Liver (tissue), 9 donors: ENCODE measurements around the gene IL1RL1. TPM values are rescaled to one million over a fixed set of nuclear protein-coding genes. Genes with fewer than 3 reads are reported as not detected.

Source experiments
- DNase-seq: peaks from one replicate; pipeline ENCODE4 v3.0.0-alpha.2; 2017; ENCODE audit warnings: low spot score
- H3K27ac ChIP-seq, 2 donors: one replicate each; pipeline ENCODE4 v1.7.0; 2013; ENCODE audit warnings: inconsistent platforms in 2 of 2, low read length in 2 of 2, control low read depth in 1 of 2, low read depth in 1 of 2, mild to moderate bottlenecking in 1 of 2
- H3K27me3 ChIP-seq, 4 donors: one replicate each; pipeline versions ENCODE4 v1.6.1 to v1.7.0; 2013; ENCODE audit warnings: low read length in 3 of 4, inconsistent platforms in 1 of 4, mild to moderate bottlenecking in 1 of 4, moderate library complexity in 1 of 4; ENCODE audit not compliant: control insufficient read depth in 4 of 4, insufficient read depth in 4 of 4
- H3K36me3 ChIP-seq, 4 donors: one replicate each; pipeline versions ENCODE4 v1.6.1 to v1.7.0; 2013; ENCODE audit warnings: low read length in 3 of 4, mild to moderate bottlenecking in 3 of 4, low read depth in 1 of 4, moderate library complexity in 1 of 4; ENCODE audit not compliant: control insufficient read depth in 4 of 4, insufficient read depth in 3 of 4
- H3K4me1 ChIP-seq, 4 donors: one replicate each; pipeline versions ENCODE4 v1.6.1 to v1.7.0; 2013; ENCODE audit warnings: low read length in 3 of 4, mild to moderate bottlenecking in 3 of 4, moderate library complexity in 1 of 4; ENCODE audit not compliant: control insufficient read depth in 4 of 4, insufficient read depth in 4 of 4
- H3K4me3 ChIP-seq, 3 donors: one replicate each; pipeline versions ENCODE4 v1.6.1 to v1.7.0; 2013; ENCODE audit warnings: low read length in 3 of 3, control low read depth in 1 of 3, low read depth in 1 of 3, mild to moderate bottlenecking in 1 of 3
- H3K9ac ChIP-seq, 2 donors: one replicate each; pipeline ENCODE4 v1.7.0; 2013; ENCODE audit warnings: low read length in 2 of 2, mild to moderate bottlenecking in 2 of 2, moderate library complexity in 2 of 2, control low read depth in 1 of 2, low read depth in 1 of 2
- H3K9me3 ChIP-seq, 4 donors: one replicate each; pipeline versions ENCODE4 v1.6.1 to v1.7.0; 2013; ENCODE audit warnings: low read length in 3 of 4; ENCODE audit not compliant: control insufficient read depth in 4 of 4
- CTCF ChIP-seq: fragments of 150-350 bp; IDR thresholded peaks from 2 replicates; pipeline ENCODE4 v1.5.1; 2017; ENCODE audit warnings: improper control_type of control experiment, low read depth, low read length; ENCODE audit not compliant: missing input control
- EGR1 ChIP-seq, 2 donors: IDR thresholded peaks; 2 replicates each; pipeline ENCODE4 v1.6.1; 2016 to 2018; ENCODE audit warnings: antibody characterized with exemption in 2 of 2, low read depth in 2 of 2
- FOXA2 ChIP-seq: IDR thresholded peaks from 2 replicates; pipeline ENCODE4 v1.6.1; 2016; ENCODE audit warnings: antibody characterized with exemption
- GABPA ChIP-seq, 2 donors: IDR thresholded peaks in 1 of 2; conservative IDR thresholded peaks in 1 of 2; 2 replicates each; pipeline ENCODE4 v1.6.1; 2016; ENCODE audit warnings: antibody characterized with exemption in 2 of 2, mild to moderate bottlenecking in 1 of 2, moderate library complexity in 1 of 2
- HNF4A ChIP-seq, 2 donors: conservative IDR thresholded peaks; 2 replicates each; pipeline ENCODE4 v1.6.1; 2016; ENCODE audit warnings: antibody characterized with exemption in 2 of 2, mild to moderate bottlenecking in 2 of 2
- HNF4G ChIP-seq: IDR thresholded peaks from 2 replicates; pipeline ENCODE4 v1.6.1; 2016; ENCODE audit warnings: antibody characterized with exemption
- JUND ChIP-seq, 2 donors: IDR thresholded peaks; 2 replicates each; pipeline ENCODE4 v1.6.1; 2016; ENCODE audit warnings: antibody characterized with exemption in 2 of 2
- MAX ChIP-seq: IDR thresholded peaks from 2 replicates; pipeline ENCODE4 v1.6.1; 2016; ENCODE audit warnings: antibody characterized with exemption
- NR2F2 ChIP-seq: IDR thresholded peaks from 2 replicates; pipeline ENCODE4 v1.6.1; 2016; ENCODE audit warnings: antibody characterized with exemption
- REST ChIP-seq: IDR thresholded peaks from 2 replicates; pipeline ENCODE4 v1.6.1; 2016; ENCODE audit warnings: antibody characterized with exemption, mild to moderate bottlenecking
- RXRA ChIP-seq, 2 donors: IDR thresholded peaks; 2 replicates each; pipeline ENCODE4 v1.6.1; 2017 to 2018; ENCODE audit warnings: antibody characterized with exemption in 2 of 2, mild to moderate bottlenecking in 1 of 2
- YY1 ChIP-seq: IDR thresholded peaks from 2 replicates; pipeline ENCODE4 v1.6.1; 2016; ENCODE audit warnings: antibody characterized with exemption, mild to moderate bottlenecking
- ZBTB33 ChIP-seq: IDR thresholded peaks from 2 replicates; pipeline ENCODE4 v1.6.1; 2016; ENCODE audit warnings: antibody characterized with exemption
- polyA plus RNA-seq, 2 donors: library from polyadenylated mRNA; stranded (reverse) in 1 of 2; unstranded in 1 of 2; fragments of 200-250 nt in 1 of 2; fragments of >200 nt in 1 of 2; fragmentation: Nextera tagmentation in 1 of 2; extraction: Ambion mirVana in 1 of 2; gene quantifications; one replicate each; pipeline versions ENCODE4 v1.2.1 to v1.2.3, GENCODE V29; 2013 to 2015
- total RNA-seq, 2 donors: library from RNA; depleted of rRNA; stranded (reverse); fragments of >200 nt; gene quantifications; one replicate each; pipeline ENCODE4 v1.2.3, GENCODE V29; 2014
- donor health status: healthy.
- donor health status: healthy.
- donor health status: healthy.
- donor health status: healthy.
- donor health status: healthy.

Gene IL1RL1
- total and polyA plus RNA-seq, 4 donors: 0.75 to 6.2 (median 3.2) TPM

GRCh38 chr2:102401456-102401855 is 90.1 kb downstream of the IL1RL1 start:
- Histone ChIP-seq H3K27me3 (no peaks in the 10 kb centered on the region), H3K9me3 (no peaks in the 10 kb centered on the region), H3K4me1 (no peaks in the 10 kb centered on the region), H3K36me3 (no peaks in the 10 kb centered on the region), H3K9ac (no peak overlapping the region), H3K4me3 (no peak overlapping the region), H3K27ac (no peak overlapping the region)
- no peak for DNase-seq
- TF ChIP-seq EGR1 (IDR thresholded peaks at IDR 0.05; ENCODE audit: low read depth in 2 of 2) (no peak), FOXA2 (no peak), REST (no peak), CTCF (no peak), HNF4A (conservative IDR thresholded peaks at IDR 0.05) (no peak), RXRA (IDR thresholded peaks at IDR 0.05) (no peak), ZBTB33 (no peak), MAX (no peak), NR2F2 (no peak), YY1 (no peak), JUND (IDR thresholded peaks at IDR 0.05) (no peak), HNF4G (no peak), GABPA (IDR thresholded peaks at IDR 0.05 in 1 of 2, conservative IDR thresholded peaks at IDR 0.05 in 1 of 2) (no peak)

Other genes with a start within 250 kb of the IL1RL1 start
- 10 to 100 TPM; 20.7 to 49.3 TPM for gene IL1R1, start 168.8 kb upstream of the IL1RL1 start, total RNA-seq
- 10 to 100 TPM; 14.0 to 38.2 TPM for gene IL1R1, start 168.8 kb upstream of the IL1RL1 start, polyA plus RNA-seq
- 1 to 10 TPM in 1 of 2 donors, under 1 TPM in 1; 0.98 to 1.3 TPM for gene IL1RL2, start 124.5 kb upstream of the IL1RL1 start, total RNA-seq
- 1 to 10 TPM; 1.3 to 2.0 TPM for gene IL1RL2, start 124.5 kb upstream of the IL1RL1 start, polyA plus RNA-seq
- gene IL18R1, start 44.2 kb downstream of the IL1RL1 start, total RNA-seq: 10 to 100 TPM in 1 of 2 donors, 1 to 10 TPM in 1; 4.8 to 12.7 TPM
- gene IL18R1, start 44.2 kb downstream of the IL1RL1 start, polyA plus RNA-seq: 1 to 10 TPM; 4.9 to 7.0 TPM
- 1 to 10 TPM; 2.1 to 7.3 TPM for gene IL18RAP, start 111.6 kb downstream of the IL1RL1 start, total RNA-seq
- gene IL18RAP, start 111.6 kb downstream of the IL1RL1 start, polyA plus RNA-seq: under 1 TPM; 0.14 to 0.63 TPM
- gene SLC9A4, start 161.7 kb downstream of the IL1RL1 start, total RNA-seq: not detected
- not detected for gene SLC9A4, start 161.7 kb downstream of the IL1RL1 start, polyA plus RNA-seq